Gastrocnemius medialis (tissue), 4 donors: Measurements from ENCODE around the gene ZNF521.

Experiments used
- POLR2A ChIP-seq, 2 donors: fragments of 450-650 bp; IDR thresholded peaks; one replicate each; pipeline ENCODE4 v1.6.1; 2017; ENCODE audit warnings: antibody characterized with exemption in 2 of 2, mild to moderate bottlenecking in 2 of 2, moderate library complexity in 2 of 2
- TF ChIP-seq, protein P1 (sequence below), 5 experiments: fragments of 450-650 bp in 3 of 5; fragments of 200-600 bp in 2 of 5; sonication (generic) in 2 of 5; IDR thresholded peaks in 4 of 5; conservative IDR thresholded peaks in 1 of 5; 1 replicate in 4 of 5; 2 replicates in 1 of 5; pipeline ENCODE4 v1.5.1; 2016 to 2019; ENCODE audit warnings: antibody characterized with exemption in 5 of 5, mild to moderate bottlenecking in 3 of 5, moderate library complexity in 3 of 5

DNA sequence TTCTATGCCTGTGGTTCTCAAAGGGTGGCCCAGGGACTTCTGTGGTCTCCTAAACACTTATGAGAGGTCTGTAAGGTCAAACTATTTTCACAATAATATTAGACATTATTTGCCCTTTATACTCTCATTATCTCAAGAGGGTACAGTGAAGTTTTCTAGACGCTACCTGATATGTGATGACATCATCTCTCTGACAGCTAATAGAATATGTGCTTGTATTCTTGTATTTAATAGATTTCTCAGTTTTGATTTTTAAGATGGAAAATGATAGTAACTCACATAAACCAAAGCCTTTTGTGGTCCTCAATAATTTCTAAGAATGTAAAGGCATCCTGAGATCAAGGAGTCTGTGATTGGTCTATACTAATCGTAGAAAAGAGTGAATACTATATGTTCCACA is 265.1 kb downstream of the ZNF521 start:
- TF ChIP-seq, protein P1, sequence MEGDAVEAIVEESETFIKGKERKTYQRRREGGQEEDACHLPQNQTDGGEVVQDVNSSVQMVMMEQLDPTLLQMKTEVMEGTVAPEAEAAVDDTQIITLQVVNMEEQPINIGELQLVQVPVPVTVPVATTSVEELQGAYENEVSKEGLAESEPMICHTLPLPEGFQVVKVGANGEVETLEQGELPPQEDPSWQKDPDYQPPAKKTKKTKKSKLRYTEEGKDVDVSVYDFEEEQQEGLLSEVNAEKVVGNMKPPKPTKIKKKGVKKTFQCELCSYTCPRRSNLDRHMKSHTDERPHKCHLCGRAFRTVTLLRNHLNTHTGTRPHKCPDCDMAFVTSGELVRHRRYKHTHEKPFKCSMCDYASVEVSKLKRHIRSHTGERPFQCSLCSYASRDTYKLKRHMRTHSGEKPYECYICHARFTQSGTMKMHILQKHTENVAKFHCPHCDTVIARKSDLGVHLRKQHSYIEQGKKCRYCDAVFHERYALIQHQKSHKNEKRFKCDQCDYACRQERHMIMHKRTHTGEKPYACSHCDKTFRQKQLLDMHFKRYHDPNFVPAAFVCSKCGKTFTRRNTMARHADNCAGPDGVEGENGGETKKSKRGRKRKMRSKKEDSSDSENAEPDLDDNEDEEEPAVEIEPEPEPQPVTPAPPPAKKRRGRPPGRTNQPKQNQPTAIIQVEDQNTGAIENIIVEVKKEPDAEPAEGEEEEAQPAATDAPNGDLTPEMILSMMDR (IDR thresholded peaks at IDR 0.05 in 4 of 5, conservative IDR thresholded peaks at IDR 0.05 in 1 of 5), result no peak
- no peak for TF ChIP-seq POLR2A (IDR thresholded peaks at IDR 0.05)
